Stimulated activated CD4-positive, alpha-beta T cell treated with anti-CD3 and anti-CD28 coated beads, Interleukin-2, amount 100 ng/mL, for 4 hours (primary cell): ENCODE data around the gene CHST13.
"Not testable (repeated sequence)": the region's sequence is repeated elsewhere in the genome, so short reads cannot be mapped to it uniquely, and the experiment has no call there.

ENCODE experiments used
- DNase-seq: peaks from one replicate; pipeline ENCODE4 v3.0.0-alpha.2; 2020; ENCODE audit warnings: low read depth

The CHST13 gene

DNA sequence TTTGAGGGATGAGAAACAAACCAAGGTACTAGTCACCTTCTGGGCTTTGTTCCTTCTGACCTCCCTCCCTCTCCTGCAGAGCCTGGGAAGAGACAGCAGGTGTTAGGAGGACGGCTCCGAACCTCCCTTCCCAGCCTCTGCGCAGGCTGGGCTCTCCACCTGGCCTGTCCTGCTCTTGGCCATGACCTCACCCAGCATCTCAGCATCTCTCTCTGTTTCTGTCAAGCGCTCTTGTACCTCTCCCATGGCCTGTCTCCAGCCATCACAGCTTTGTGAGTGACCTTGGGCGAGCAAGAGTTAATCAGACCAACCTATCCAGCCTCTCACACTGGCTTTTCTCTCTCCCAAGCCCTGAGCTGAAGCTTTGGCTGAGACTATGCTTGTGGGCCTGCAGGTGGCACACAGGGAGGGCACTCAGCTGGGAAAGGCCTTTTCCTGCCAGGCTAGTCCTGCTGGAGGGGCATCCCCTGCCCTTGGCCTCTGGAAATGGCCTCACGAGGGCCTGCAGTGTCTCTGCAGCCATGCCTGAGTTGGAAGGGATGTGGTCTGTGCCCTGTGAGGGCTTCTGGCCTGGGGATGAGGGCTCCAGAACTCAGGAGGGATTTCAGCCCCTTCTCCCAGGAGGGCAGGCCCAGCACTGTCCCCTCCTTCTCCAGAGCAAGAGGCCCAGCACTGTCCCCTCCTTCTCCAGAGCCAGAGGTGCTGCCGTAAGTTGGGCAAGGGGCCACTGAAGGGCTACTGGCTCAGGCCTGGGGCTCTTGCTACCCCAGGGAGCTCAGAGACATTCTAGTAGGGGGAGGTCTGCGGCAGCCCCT is 2.1 kb downstream of the CHST13 start:
- no peak for DNase-seq

DNA sequence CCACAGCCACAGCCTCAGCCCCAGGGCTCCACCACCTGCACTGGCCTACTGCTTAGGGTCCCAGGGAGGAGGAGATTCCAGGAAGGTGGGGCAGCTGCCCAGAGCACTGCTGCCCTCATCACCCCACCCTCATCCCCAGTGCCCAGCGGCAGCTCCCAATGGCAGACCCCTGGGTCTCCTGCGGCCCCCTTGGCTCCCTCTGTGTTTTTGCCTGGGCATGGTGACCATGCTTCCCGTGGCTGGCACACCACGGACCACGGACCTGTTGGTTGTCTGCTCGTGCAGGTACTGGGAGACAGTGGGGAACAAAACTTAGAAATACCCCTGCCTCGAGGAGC is 2.7 kb downstream of the CHST13 start:
- no peak for DNase-seq

DNA sequence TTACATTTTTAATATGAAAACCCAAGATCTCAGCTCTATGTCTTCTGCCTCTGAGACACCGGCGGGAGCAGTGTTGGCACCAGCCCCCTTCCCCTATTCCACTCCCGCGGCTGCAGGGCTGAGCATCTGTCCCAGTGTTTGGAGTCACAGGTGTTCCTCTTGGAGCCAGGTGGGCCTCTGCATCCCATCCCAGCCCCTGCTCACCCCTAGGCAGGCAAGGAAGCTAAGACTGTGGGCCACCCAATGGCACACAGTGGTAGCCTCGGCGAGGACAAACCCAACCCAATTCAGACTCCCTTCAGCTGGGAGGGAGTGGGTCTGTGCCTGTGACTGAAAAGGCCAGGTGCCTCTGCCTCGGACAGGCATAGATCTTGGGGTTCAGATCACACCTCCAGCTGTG is 3.1 kb downstream of the CHST13 start:
- no peak for DNase-seq

DNA sequence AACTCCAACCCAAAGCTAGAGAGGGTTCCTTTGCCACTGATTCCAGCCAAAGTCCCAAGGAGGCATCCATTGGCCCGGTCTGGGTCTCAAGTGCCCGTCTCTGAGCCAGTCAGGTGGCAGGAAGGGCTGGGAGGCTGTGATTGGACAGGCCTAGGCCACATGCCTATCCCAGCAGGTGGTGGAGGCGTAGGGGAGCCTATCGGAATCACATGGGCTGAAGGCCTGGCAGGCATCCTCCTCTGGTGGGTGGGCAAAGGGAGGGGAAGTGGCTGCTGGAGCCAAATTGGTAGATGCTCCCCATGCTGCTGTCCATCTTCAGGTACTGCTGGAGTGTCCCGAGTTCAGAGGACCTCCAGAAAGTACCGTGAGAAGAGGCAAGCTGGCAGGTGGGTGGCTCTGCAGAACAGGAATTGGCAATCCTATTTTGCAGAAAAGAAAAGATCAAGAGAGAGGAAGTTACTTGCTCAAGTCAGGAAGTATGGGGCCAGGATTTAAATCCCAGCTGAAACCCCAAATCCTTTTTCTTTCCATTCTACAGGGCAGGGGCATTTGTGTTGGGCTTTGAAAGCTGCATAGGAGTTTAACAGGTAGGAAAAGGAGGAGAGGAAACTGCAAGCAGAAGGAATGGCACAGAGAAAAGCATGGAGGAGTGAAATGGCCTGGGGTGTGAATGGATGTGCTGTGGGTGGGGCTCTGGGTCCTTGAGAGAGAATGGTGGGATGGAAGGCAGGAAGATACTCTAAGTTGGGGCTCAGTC is 3.7 kb downstream of the CHST13 start:
- DNase-seq: no peak

DNA sequence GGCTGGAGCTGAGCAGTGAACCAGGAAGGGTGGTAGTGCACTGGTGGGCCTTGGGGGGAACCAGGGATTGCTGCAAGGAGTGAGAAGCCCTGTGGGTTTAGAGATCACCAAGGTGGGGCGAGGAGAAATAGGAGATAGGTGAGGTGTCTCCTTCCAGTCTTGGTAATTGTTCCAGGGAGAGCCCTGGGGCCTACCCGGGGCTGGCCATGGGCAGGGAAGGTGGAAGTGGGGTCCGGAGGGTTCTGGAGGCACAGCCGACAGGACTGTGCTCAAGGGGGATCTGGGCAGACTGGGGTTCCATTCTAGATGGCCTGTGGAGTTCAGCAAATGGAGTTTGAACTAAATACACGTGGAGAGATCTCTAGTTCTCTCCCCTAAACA is 4.5 kb downstream of the CHST13 start:
- no peak for DNase-seq

DNA sequence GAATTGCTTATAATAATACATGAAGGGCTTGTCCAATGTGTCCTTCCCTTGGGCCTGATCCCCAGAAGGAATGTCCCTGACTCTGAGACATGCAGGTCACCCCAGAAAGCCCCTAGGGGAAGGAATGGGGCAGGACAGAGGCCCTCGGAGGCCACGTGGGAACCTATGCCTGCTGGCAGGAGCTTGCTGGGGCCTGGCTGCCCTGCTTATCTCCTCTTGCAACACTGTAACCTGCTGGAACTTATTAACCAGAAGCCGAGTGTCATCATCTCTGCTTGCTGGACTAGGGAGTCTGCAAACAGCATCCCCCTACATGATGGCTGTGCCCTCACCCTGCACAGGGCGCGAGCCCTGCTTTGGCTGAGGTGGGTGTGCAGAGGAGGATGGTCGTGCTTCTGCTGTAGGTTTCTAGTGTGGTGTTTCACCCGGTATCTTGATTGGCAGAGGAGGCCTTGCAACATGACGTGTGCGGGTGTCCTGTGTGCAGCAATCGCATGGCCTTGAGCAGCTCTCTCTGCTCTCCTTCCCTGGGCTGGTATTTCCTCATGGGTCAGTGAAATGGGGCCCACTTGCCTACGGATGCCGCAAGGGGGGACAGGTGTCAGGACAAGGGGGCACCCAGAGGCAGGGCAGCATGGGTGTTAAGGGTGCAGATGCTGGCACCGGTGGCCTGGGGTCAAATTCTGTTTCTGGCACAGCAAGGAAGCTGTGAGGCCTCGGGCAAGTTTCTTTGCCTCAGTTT is 5.0 kb downstream of the CHST13 start:
- DNase-seq: no peak

DNA sequence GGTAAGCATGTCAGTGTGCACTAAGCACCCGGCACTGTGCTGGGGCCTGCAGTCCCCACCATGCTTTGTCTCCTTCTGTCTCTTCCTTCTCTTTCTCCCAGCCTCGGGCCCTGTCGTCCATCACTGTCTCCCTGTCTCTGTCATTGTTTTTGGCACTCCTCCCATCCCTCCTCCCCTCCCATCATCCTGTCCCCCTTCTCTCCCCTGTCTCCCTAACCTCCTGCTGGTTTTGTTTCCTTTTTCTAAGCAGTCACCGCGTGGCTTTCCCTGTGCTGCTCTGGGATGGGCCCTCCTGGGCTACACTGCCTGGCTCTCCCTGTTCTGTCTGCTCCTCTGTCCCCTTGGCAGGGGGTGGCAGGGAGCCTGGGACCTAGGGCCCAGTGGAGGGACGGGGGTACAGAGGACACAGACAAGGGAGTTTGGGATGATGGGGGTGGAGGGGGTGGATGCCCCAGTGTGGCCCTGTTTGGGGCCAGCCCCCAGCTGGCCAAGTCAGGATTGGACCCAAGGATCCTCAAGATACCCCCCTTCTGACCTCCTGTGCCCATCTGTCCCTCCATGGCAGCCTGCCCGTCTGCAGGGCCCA is 5.7 kb downstream of the CHST13 start:
- DNase-seq: no peak

DNA sequence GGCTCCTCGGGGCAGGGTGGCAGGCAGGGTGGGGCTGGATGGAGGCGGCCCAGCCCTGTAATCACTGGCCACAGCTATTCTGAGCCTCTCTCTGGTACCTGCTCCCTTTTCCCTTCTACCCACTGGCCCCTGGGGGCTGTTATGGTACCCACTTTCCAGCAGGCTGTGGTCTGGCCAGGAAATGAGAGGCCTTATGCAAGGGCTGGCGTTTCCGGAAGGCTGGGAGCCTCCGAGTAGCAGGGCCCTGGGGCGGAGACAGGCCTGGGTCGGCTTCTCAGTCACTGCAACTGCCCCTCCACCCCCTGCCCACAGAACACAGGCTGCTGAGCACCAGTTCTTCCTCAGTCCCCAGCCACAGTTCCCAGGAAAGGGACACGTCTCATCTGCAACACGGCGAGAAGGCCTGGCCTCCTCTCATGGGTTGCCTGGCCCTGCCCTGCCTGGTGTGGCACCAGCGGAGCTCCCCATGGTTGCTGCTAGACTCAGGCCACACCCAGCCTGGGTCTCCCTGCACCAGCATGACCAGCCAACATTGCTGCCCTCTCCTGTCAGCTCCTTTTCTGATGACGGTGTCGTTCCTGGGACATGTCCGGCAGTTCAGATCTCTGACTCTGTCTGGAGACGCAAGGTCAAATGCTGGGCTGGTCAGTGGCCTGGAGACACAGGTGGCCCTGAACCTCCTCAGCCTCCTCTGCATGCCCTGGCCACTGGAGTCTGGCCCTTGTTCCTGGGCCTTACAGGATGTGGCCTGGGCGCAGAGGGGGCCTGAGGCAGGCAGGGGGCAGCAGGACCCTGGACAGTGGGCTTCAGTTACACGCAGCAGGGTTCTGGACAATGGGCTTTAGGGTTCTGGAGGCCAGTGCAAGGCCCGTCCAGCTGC is 6.5 kb downstream of the CHST13 start:
- no peak for DNase-seq

DNA sequence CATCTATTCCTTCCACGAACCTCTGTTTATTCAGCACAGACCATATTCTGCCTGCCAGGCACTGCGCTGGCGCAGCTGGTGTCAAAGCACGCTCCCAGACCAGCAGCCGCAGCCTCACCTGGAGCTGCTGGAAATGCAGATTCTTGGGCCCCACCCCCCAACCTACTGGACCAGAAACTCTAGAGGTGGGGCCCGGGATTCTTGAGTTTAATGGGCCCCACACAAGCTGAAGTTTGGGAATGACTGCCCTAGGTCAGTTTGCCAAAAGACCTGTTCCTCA is 7.0 kb downstream of the CHST13 start:
- no peak for DNase-seq

DNA sequence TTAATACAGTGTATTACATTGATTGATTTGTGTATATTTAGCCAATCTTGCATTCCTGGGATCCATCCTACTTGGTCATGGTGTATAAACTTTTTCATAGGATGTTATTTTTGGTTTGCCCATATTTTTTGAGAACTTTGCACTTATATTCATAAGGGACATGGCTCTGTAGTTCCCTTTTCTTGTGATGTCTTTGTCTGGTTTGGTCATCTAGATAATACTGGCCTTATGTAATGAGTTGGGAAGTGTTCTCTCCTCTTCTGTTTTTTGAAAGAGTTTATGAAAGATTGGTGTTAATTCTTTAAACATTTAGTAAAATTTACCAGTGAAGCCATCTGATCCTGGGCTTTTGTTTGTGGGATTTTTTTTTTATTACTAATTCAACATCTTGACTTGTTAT is 9.6 kb downstream of the CHST13 start:
- DNase-seq: no peak

DNA sequence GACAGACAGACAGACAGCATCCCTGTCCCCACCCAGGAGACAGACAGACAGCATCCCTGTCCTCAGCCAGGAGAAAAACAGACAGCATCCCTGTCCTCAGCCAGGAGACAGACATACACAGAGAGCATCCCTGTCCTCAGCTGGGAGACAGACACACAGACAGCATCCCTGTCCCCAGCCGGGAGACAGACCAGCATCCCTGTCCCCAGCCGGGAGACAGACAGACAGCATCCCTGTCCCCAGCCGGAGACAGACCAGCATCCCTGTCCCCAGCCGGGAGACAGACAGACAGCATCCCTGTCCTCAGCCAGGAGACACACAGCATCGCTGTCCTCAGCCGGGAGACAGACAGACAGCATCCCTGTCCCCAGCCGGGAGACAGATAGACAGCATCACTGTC is 10.8 kb downstream of the CHST13 start:
- DNase-seq: not testable (repeated sequence)

DNA sequence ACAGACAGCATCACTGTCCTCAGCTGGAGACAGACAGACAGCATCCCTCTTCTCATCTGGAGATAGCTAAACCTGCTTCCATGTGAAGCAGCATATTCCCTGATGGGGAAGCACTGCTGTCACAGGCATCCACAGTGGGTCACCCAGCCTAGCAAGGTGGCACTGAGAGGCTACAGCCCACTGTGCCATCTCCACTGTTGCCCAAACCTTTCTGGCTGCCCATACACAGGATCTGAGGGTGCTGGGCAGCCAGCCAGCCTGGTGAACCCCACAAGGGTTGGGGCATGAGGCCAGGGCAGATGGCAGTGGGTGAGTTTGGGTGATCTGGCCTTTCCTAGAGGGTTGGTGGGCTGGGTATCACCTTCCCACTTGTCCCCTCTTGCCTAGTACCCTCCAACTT is 11.7 kb downstream of the CHST13 start:
- no peak for DNase-seq

DNA sequence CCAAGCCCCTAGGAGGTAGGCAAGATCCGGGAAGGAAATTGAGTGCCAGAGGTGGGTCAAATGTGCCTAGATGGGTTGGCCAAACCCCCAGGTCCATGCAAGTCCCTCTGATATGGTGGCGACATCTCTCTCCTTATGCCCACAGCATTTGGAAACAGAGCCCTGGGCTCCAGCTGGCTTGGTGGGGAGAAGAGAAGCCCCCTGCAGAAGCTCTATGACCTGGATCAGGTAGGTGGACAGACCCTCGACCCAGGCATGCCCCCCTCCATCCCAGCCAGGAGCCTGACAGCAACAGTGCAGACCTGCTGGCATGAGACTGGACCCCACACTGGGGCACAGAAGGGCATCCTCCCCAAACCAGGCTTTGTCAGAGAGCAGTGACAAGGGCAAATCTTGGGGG is 12.2 kb downstream of the CHST13 start:
- no peak for DNase-seq

DNA sequence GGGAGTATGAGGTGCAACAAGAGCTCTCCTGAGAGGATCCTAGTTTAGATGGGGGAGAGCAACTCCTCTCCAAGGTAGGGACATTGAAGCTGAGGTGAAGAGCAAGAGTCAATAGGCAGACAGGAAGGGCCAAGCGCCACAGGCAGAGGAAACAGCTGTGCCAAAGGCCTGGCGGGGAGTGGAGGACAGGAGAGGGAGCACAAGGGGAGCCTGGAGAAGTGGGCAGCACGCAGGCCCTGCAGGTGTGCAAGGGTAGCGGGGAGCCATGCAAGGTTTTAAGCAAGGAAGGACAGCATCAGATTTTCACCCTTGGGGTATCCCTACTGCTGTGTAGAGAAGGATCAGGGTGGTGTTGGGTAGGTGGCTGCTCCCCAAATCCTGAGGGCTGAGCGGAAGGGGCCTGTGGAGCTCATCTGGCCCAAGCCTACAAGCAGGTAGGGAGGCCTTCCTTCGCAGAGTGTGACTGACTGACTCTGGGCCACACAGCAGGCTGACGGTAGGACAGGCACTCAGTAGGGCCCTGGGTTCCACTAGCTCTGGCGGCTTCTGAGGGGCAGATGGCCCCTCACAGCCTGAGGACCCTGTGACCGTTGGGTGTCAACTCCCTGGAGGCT is 13.3 kb downstream of the CHST13 start:
- no peak for DNase-seq

DNA sequence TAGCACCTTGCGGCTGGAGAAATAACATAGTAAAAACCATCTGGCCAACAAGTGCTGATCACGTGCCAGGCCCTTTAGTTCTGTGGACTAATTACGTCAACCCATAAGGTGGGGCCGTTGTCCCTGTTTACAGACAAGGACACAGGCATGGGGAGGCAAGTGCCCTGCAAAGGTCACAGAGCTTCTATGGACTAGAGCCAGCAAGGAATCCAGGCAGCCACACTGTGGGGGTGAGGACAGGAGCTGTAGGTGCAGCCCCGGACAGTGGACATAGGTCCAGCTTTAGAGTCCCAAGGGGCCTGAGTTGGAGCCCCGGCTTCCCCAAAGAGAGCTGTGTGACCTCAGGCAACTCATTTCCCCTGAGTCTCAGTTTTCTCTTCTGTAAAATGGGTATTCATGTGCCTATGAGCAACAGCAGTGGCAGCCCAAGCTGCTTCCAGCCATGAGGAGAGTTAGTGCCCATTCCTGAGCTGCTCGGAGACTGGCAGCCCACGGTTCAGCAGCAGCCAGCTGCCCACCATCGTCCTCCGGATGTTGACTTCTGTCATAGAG is 13.9 kb downstream of the CHST13 start:
- DNase-seq: no peak

DNA sequence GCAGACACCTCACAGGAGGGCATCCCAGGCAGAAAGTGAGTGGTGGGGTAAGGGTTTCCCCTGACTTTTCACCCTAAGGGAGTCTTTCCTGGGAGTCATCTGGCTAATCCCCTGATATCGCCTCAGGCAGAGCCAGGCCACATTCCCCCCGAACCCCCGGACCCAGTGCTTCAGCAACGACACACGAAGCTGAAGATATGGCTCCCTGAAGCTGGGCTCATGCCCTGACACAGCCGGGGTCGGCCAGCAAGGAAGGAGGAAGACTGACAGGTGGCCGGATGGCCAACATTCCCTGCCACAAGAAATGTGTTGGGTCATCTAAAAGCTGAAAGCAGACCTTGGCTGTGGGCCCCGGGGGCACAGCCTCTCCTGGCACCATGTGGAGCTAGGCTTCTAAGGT is 14.4 kb downstream of the CHST13 start:
- DNase-seq: no peak

DNA sequence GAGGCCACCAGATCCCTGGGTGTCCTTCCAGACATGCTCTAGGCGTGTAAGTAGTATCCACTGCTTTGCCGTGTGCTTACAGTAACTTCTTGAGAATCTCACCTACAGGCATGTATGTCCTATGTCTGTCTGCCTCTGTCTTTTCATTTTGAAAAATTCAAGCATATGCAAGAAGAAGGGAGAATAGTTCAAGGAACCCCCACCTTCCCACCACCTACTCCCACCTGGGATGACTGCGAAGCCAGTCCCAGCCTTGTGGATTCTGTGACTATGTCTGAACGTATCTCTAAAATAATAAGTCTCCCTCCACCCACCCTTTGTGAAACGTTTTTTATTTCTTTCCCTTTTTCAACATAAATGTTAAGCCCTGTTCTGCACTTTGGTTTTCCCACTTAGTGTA is 15.0 kb downstream of the CHST13 start:
- DNase-seq: no peak

DNA sequence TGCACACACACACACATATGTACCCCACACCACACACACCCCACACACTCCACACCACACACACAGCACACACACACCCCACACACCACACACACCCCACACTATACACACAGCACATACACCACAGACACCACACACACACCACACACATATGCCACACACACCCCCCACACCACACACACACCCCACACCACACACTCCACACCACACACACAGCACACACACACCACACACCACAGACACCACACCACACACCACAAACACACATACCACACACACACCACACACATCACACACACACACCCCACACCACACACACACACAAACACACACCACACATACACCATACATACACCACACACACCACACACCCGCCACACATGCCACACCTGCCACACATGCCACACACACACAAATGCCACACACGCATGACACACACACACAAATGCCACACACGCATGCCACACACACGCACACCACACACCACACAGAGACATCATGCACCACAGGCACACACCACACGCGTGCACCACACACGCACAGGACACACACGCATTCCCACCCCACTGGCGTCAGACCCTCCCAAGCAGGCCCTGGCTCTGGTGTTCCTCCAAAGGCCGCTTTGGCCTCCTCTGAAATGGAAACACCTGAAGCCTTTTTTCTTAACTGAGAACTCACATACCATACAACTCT is 15.7 kb downstream of the CHST13 start:
- DNase-seq: no peak

DNA sequence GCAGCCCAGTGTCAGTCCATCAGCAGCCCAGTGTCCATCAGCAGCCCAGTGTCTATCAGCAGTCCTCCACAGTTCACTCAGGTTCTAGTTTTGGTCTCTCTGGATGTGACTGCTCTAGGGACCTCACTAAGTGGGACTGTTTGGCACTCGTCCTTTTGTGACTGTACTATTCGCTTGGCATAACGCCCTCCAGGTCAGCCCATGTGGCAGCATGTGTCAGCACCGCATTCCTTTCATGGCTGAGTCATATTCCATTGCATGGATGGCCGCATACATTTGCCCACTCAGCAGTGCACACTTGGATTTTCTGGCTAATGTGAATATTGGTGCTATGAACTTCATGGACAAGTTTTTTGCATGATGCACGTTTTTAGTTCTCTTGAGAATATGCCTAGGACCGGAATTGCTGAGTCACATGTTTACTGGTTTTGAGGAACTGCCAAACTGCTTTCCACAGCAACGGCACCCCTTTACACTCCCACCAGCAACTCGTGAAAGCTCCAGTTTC is 16.4 kb downstream of the CHST13 start:
- no peak for DNase-seq

DNA sequence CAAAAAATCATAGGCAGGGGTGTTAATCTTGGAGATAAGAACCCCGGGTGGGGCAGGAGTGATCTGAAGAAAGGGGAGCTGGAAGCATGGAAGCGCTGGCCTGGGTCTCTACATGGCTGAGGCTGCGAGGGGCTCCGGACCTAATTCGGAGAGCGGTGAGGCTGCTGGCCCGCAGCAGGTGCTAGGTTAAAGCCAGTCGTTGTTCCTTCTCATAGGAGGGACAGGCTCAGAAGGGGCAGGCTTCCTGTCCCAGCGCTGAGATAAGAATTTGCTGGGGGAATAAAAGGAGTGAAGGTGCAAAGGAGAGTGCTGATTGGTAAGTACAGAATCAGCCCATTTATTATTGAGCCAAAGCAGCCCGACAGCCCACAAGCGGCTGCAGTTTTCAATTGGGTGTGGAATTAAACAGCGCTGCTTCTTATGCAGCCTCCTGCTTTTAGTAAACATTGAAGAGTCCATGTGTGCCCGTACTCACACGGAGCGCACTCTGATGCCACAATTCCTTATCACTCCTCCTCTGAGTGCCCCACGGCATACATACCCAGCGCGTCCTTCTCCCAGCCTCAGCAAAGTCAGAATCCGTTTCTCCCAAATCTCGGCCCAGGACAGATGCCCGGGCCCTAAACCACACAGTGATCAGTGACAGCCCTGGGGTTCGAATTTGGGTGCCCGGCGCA is 17.1 kb downstream of the CHST13 start:
- no peak for DNase-seq
